ENCODE results near the gene KCNMA1. TPM values are rescaled to one million over a fixed set of nuclear protein-coding genes. Genes with fewer than 3 reads are reported as not detected.

KCNMA1 gene
- total RNA-seq, 3 donors from 2014 or later, result 45.4 to 312 (median 62.4) TPM

- Histone ChIP-seq H3K4me1 (ENCODE audit: low read depth) (no peaks in the 10 kb centered on the region), H3K36me3 (ENCODE audit: low read depth) (no peaks in the 10 kb centered on the region), H3K4me3 (no peak overlapping the region), H3K9me3 (no peaks in the 10 kb centered on the region)
- no peak for TF ChIP-seq CTCF (IDR thresholded peaks at IDR 0.05)
- intact Hi-C loops (cut with DNase I, micrococcal nuclease), result no loop called here
- ATAC-seq, result peak; percentile 82
- no peak for DNase-seq
Measured at GRCh38 chr10:76884673-76885275, 752.8 kb downstream of the KCNMA1 start.

GRCh38 chr10:76883596-76883995, 754.0 kb downstream of the KCNMA1 start:
- Histone ChIP-seq H3K4me1 (ENCODE audit: low read depth) (no peaks in the 10 kb centered on the region), H3K36me3 (ENCODE audit: low read depth) (no peaks in the 10 kb centered on the region), H3K9me3 (no peaks in the 10 kb centered on the region), H3K4me3 (no peak overlapping the region)
- DNase-seq (no peak), ATAC-seq (no peak)
- intact Hi-C loops (cut with DNase I, micrococcal nuclease), result no loop called here
- TF ChIP-seq CTCF (IDR thresholded peaks at IDR 0.05), result no peak

- DNase-seq, result no peak
- no peak for TF ChIP-seq CTCF (IDR thresholded peaks at IDR 0.05)
- Histone ChIP-seq H3K36me3 (ENCODE audit: low read depth) (no peaks in the 10 kb centered on the region), H3K9me3 (no peaks in the 10 kb centered on the region), H3K4me1 (ENCODE audit: low read depth) (no peaks in the 10 kb centered on the region), H3K4me3 (no peak overlapping the region)
- intact Hi-C loops (cut with DNase I, micrococcal nuclease), result no loop called here
- ATAC-seq, result no peak
Measured at GRCh38 chr10:76882796-76883195, 754.8 kb downstream of the KCNMA1 start.

- Histone ChIP-seq H3K9me3 (no peaks in the 10 kb centered on the region), H3K4me3 (no peak overlapping the region), H3K4me1 (ENCODE audit: low read depth) (no peaks in the 10 kb centered on the region), H3K36me3 (ENCODE audit: low read depth) (no peaks in the 10 kb centered on the region)
- no peak for DNase-seq
- intact Hi-C loops (cut with DNase I, micrococcal nuclease), result no loop called here
- no peak for TF ChIP-seq CTCF (IDR thresholded peaks at IDR 0.05)
- ATAC-seq, result peak; percentile 12
Measured at GRCh38 chr10:76882245-76882644, 755.4 kb downstream of the KCNMA1 start.

GRCh38 chr10:76881477-76882220, 756.0 kb downstream of the KCNMA1 start:
- Histone ChIP-seq H3K4me3 (no peak overlapping the region), H3K9me3 (no peaks in the 10 kb centered on the region), H3K36me3 (ENCODE audit: low read depth) (no peaks in the 10 kb centered on the region), H3K4me1 (ENCODE audit: low read depth) (no peaks in the 10 kb centered on the region)
- no peak for TF ChIP-seq CTCF (IDR thresholded peaks at IDR 0.05)
- ATAC-seq, result no peak
- intact Hi-C loops (cut with DNase I, micrococcal nuclease), result no loop called here
- DNase-seq, result no peak
